Measurements from ENCODE around the gene PLVAP.
A peak's percentile ranks its signal among the peaks of the same experiment; 100 is the strongest.

The PLVAP gene

DNA sequence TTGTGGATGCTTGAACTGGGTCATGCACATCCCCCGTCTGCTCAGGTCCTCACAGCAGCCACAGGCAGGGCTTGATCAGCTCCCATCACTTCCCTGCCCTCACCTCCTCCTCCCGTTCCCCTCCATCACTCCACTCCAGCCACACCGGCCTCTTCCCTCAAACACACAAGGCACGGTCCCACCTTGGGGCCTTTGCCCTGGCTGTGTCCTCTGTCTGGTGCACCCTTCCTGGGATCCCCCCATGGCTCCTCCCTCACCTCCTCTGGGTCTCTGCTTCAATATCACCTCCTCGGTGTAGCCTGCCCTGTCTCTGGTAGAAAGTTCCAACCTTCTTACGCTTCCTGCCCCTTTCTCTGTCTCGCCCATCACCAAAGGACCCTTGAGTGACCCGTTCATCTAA is 23.8 kb downstream of the PLVAP start:
- no peak for DNase-seq

- no peak for DNase-seq
Observed at GRCh38 chr19:17352608-17353280, 24.4 kb downstream of the PLVAP start.

GRCh38 chr19:17351815-17352435 is 25.2 kb downstream of the PLVAP start:
- DNase-seq, result no peak

GRCh38 chr19:17348700-17349099 is 28.4 kb downstream of the PLVAP start:
- DNase-seq, result no peak

GRCh38 chr19:17347877-17348276 is 29.3 kb downstream of the PLVAP start:
- DNase-seq, result no peak

- DNase-seq, result no peak
Observed at GRCh38 chr19:17347361-17347760, 29.8 kb downstream of the PLVAP start.

- DNase-seq, result peak; percentile 83
Observed at GRCh38 chr19:17346109-17346671, 31.0 kb downstream of the PLVAP start.

DNA sequence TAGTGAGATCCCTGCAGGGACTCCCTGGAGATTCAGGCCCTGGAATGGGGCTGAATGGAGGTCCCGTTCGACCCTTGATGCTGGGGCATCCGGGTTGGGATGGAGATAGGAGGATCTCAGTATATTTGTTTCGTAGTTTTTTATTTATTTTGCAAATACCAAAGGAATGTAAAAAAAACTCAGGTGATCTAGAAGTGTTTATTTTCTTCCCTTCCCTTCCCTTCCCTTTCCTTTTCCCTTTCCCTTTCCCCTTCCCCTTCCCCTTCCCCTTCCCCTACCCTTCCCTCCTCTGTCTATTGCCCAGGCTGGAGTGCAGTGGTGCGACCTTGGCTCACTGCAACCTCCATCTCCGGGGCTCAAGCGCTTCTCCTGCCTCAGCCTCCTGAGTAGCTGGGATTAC is 35.3 kb downstream of the PLVAP start:
- no peak for DNase-seq

DNA sequence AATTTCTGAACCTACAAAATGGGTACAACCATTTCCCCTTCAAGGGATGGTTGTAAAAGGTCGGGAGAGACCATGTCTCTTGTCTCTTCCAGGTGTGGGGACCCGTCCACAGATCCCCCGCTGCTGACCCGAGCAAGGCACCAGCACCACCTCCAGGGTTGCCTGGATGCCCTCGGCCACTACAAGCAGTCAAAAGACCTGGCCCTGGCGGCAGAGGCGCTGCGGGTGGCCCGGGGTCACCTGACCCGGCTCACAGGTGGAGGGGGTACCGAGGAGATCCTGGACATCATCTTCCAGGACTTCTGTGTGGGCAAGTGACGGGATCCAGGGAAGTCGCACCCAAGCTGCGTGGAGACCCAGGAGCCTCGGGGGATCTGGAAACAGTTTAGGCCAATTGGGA is 35.8 kb downstream of the PLVAP start:
- DNase-seq, result no peak

- DNase-seq, result no peak
Observed at GRCh38 chr19:17340871-17341357, 36.2 kb downstream of the PLVAP start.

- peak; percentile 75 for DNase-seq
Observed at GRCh38 chr19:17340302-17340870, 36.8 kb downstream of the PLVAP start.

DNA sequence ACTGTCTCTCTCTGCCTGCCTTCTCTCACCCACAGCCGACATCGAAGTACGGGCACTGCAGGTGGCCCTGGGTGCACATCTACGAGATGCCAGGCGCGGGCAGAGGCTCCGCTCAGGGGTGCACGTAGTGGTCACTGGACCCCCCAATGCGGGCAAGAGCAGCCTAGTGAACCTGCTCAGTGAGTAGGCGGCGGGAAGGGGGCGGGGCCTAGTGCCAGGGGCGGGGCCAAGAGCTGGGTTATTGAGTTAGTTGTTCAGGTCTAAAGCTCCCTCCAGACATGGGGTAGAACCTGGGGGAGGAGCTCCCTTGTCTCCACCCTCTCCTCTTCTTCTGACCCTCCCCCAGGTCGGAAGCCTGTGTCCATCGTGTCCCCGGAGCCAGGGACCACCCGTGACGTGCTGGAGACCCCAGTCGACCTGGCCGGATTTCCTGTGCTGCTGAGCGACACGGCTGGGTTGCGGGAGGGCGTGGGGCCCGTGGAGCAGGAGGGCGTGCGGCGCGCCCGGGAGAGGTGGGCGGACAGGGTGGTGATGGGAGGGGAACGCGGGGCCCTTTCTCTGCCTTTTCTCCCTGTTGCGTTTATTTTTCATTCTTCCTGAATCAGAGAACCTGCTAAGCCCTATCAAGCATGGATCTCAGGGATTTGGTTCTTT is 37.9 kb downstream of the PLVAP start:
- peak; percentile 57 for DNase-seq

GRCh38 chr19:17338433-17339078 is 38.6 kb downstream of the PLVAP start:
- DNase-seq, result no peak

DNA sequence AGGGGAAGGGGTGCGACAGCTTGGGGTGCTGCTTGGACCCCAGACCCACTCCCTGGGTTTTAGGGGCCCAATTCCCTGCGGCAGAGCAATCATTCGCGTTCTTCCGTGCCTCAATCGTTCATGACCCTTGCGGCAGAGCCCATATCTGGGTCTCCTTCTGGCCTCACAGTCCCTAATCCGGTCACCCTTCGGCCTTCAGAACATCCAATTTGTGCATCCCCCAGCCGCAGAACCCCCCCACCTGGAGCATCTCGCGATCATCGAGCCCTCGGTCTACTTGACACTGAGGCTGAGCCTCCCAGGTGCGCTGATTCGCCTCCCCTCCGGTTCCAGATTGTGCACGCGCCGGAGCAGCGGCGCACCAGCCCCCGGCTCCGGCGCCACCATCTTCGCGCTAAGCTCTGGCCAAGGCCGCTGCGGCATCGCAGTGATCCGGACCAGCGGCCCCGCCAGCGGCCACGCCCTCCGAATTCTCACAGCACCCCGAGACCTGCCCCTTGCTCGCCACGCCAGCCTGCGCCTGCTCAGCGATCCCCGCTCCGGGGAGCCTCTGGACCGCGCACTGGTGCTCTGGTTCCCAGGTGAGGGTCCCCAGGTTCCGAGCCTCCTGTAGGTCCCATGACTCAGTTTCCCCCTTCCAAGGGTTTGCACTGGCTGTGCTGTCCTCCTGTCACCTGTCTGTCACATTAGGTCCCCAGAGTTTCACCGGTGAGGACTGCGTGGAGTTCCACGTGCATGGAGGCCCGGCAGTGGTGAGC is 39.3 kb downstream of the PLVAP start:
- DNase-seq, result peak; percentile 83

- peak; percentile 100 for DNase-seq
Observed at GRCh38 chr19:17336872-17337674, 40.1 kb downstream of the PLVAP start, which contains the start of gene GTPBP3. Gene GTPBP3, plus strand, starts transcription at chr19:17337553. Its CDS starts 59 bp downstream, at chr19:17337612.

GRCh38 chr19:17335575-17335974 is 41.6 kb downstream of the PLVAP start:
- no peak for DNase-seq

DNA sequence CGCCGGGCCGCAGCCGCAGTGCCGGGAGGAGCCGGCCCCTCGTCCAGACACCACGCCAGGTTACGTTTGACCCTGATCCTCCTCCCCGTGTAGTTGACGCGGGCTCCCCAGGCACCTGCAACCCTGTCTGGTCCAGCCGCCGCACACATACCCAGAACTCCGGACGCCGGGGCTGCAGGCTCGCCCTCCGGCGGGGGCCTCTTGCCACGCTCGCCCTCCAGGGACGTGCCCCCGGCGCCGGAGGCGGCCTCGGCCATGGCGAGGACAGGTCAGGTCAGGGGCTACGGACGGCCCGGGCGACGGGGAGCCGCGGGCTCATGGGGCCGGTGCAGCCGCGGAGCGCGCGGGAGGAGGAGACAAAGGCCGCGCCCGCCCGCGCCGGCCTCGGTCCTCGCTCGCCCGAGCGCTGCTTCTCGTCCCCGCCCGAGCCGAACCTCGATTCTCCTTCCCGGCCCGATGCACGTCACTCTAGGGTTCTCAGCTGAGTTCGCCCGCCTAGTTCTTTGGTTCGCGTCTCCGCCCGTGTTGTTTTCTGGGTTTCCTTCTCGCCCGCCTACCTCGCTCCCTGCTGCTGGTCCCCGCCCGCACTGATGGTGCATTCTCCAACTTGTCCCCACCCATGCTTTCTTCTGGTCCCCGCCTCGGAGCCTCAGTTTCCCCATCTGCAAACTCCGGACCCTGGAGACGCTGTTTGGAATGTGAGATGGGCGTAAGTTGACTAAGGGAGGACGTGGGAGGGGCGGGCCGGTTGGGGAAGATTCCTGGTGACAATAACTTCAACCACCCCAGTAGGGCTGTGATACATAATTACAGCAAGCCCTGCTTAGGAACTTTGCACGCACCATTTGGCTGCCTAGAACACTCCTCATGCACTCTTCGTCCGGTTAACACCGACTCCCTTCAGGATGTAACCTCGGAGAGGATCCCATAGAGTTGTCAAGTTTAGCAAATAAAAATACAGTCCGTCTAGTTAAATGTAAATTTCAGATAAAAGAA is 42.4 kb downstream of the PLVAP start, which contains the start of gene ANO8:
Gene ANO8 (minus strand): TSS at position 442 of the 996 bp plus-strand sequence. CDS start 185 bp downstream, at position 257.
- DNase-seq, result peak; percentile 97

DNA sequence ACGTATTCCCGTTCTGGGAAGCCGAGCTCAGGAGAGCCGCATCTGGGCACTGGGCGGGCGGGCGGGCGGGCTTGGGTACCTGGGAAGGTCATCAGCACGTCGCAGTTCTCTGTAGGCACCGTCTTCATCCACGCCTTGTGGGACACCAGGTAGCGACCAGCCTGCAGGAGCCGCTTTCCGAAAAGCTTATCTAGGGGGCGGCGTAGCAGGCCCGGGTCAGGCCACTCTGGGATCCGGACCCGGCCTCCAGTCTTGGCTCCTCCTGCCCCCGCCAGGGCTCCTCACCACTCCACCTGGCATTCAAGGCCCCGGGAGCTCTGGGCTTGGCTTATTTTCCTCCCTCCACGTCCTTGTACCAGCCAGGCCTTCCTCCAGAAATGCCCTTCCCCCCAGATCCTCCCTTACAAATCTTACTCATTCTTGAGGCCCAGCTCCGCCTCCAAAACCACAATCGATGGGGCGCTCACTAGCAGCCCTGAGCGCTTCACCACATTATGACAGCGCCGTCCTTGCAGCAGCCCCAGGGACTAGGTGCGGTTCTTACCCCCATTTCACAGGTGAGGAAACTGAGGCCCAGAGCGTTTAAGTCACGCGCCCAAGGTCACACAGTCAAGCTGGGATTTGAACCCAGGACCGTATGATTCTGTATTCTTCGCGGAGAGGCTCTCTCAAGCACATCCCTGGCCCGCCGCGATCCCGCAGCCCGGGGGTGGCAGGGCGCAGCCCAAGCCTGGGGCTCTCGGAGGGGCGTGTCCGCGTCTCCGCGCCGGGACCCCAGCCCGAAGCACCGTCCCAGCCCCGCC is 43.3 kb downstream of the PLVAP start:
- DNase-seq, result peak; percentile 94
